ENCODE results near the gene SMAGP.

SMAGP gene

GRCh38 chr12:51269174-51270066 is 795 bp downstream of the SMAGP start:
- no CpG with 5 or more reads among the region's 59 CpGs for WGBS (ENCODE audit: extremely low coverage, insufficient coverage, insufficient read length)
- peaks cover 8% of the 10 kb centered on the region in 2 experiments for H3K4me1 ChIP-seq (ENCODE audit: control insufficient read depth in 1 of 2, insufficient read depth in 2 of 2, low read length in 2 of 2)

DNA sequence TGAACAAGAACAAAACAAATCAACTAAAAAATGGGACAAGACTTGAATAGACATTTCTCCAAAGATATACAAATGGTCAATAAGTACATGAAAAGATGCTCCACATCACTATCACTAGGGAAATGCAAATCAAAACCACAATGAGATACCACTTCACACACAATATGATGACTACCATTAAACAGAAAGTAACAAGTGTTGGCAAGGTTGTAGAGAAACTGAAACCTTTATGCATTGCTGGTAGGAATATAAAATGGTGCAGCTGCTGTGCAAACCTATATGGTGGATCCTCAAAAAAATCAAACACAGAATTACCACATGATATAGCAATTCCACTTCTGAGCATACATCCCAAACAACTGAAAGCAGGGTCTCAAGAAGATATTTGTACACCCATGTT is 5.2 kb downstream of the SMAGP start:
- no peak for DNase-seq
- Histone ChIP-seq H3K14ac (ENCODE audit: low read length) (no peak overlapping the region), H3K4me1 (ENCODE audit: control insufficient read depth in 1 of 2, insufficient read depth in 2 of 2, low read length in 2 of 2) (peaks cover 8% of the 10 kb centered on the region in 2 experiments), H2BK120ac (ENCODE audit: insufficient read depth, low read length, poor library complexity) (no peak overlapping the region), H3K9ac (ENCODE audit: low read length) (no peak overlapping the region), H3K4me2 (ENCODE audit: low read length) (no peak overlapping the region), H2AK5ac (ENCODE audit: low read length) (no peak overlapping the region), H4K91ac (ENCODE audit: low read depth, low read length) (no peak overlapping the region), H4K12ac (ENCODE audit: low read depth, low read length) (no peak overlapping the region), H2BK5ac (ENCODE audit: low read depth, low read length, poor library complexity) (no peak overlapping the region), H3K27ac (ENCODE audit: low read depth, low read length) (no peak overlapping the region), H4K8ac (ENCODE audit: low read depth, low read length) (no peak overlapping the region), H3K36me3 (ENCODE audit: control insufficient read depth in 1 of 2, insufficient read depth in 2 of 2, low read length in 2 of 2) (peaks cover 2 to 7% of the 10 kb centered on the region in 2 experiments), H3K4ac (ENCODE audit: low read depth, low read length) (no peak overlapping the region), H2BK12ac (ENCODE audit: low read length) (no peak overlapping the region), H3K18ac (ENCODE audit: low read length) (no peak overlapping the region), H3K79me1 (ENCODE audit: low read length) (peaks cover 15% of the 10 kb centered on the region), H2AFZ (ENCODE audit: insufficient read depth, low read length, poor library complexity) (no peak overlapping the region), H3K4me3 (ENCODE audit: low read depth, low read length) (no peak overlapping the region), H3K23ac (ENCODE audit: low read length) (no peak overlapping the region), H3K9me3 (ENCODE audit: insufficient read depth, low read depth, low read length) (no peaks in the 10 kb centered on the region), H3K27me3 (ENCODE audit: insufficient read depth, low read length) (no peaks in the 10 kb centered on the region), H3K79me2 (ENCODE audit: control insufficient read depth, insufficient read depth, low read length, poor library complexity) (peaks cover 14% of the 10 kb centered on the region)

More at GRCh38 chr12:51269174-51270066, 795 bp downstream of the SMAGP start:
- Histone ChIP-seq H2BK5ac (ENCODE audit: low read depth, low read length, poor library complexity) (peak overlapping the region; percentile 89), H3K9me3 (ENCODE audit: insufficient read depth, low read depth, low read length) (no peaks in the 10 kb centered on the region), H3K79me1 (ENCODE audit: low read length) (peaks cover 20% of the 10 kb centered on the region), H4K91ac (ENCODE audit: low read depth, low read length) (peak overlapping the region; percentile 87), H3K27ac (ENCODE audit: low read depth, low read length) (peak overlapping the region; percentile 85), H3K18ac (ENCODE audit: low read length) (peak overlapping the region; percentile 91), H3K4me2 (ENCODE audit: low read length) (peak overlapping the region; percentile 64), H2BK120ac (ENCODE audit: insufficient read depth, low read length, poor library complexity) (peak overlapping the region; percentile 76), H2AFZ (ENCODE audit: insufficient read depth, low read length, poor library complexity) (peak overlapping the region; percentile 69), H3K79me2 (ENCODE audit: control insufficient read depth, insufficient read depth, low read length, poor library complexity) (peaks cover 16% of the 10 kb centered on the region), H4K12ac (ENCODE audit: low read depth, low read length) (peak overlapping the region; percentile 73), H3K4me3 (ENCODE audit: low read depth, low read length) (peak overlapping the region; percentile 84), H3K36me3 (ENCODE audit: control insufficient read depth in 1 of 2, insufficient read depth in 2 of 2, low read length in 2 of 2) (no peaks in the 10 kb centered on the region), H3K9ac (ENCODE audit: low read length) (peak overlapping the region; percentile 4), H3K23ac (ENCODE audit: low read length) (no peak overlapping the region), H2AK5ac (ENCODE audit: low read length) (peak overlapping the region; percentile 68), H2BK12ac (ENCODE audit: low read length) (peak overlapping the region; percentile 69), H3K4ac (ENCODE audit: low read depth, low read length) (peak overlapping the region; percentile 92), H3K27me3 (ENCODE audit: insufficient read depth, low read length) (no peaks in the 10 kb centered on the region), H3K14ac (ENCODE audit: low read length) (peak overlapping the region; percentile 71), H4K8ac (ENCODE audit: low read depth, low read length) (peak overlapping the region; percentile 88)
- DNase-seq = peak; percentile 63 to 77

GRCh38 chr12:51264297-51264696 is 5.9 kb downstream of the SMAGP start:
- H3K36me3 ChIP-seq (ENCODE audit: control insufficient read depth in 1 of 2, insufficient read depth in 2 of 2, low read length in 2 of 2) = peaks cover 2 to 7% of the 10 kb centered on the region in 2 experiments
- H2BK120ac ChIP-seq (ENCODE audit: insufficient read depth, low read length, poor library complexity) = no peak overlapping the region
- peak overlapping the region; percentile 46 for H3K4ac ChIP-seq (ENCODE audit: low read depth, low read length)
- H4K91ac ChIP-seq (ENCODE audit: low read depth, low read length) = no peak overlapping the region
- H2AFZ ChIP-seq (ENCODE audit: insufficient read depth, low read length, poor library complexity) = no peak overlapping the region
- H4K8ac ChIP-seq (ENCODE audit: low read depth, low read length) = no peak overlapping the region
- peaks cover 9% of the 10 kb centered on the region for H3K79me1 ChIP-seq (ENCODE audit: low read length)
- no peaks in the 10 kb centered on the region for H3K27me3 ChIP-seq (ENCODE audit: insufficient read depth, low read length)
- peak; percentile 80 to 93 for DNase-seq
- no peak overlapping the region for H4K12ac ChIP-seq (ENCODE audit: low read depth, low read length)
- no peak overlapping the region for H3K9ac ChIP-seq (ENCODE audit: low read length)
- no peak overlapping the region for H3K4me3 ChIP-seq (ENCODE audit: low read depth, low read length)
- H3K4me1 ChIP-seq (ENCODE audit: control insufficient read depth in 1 of 2, insufficient read depth in 2 of 2, low read length in 2 of 2) = peaks cover 5 to 6% of the 10 kb centered on the region in 2 experiments
- H3K23ac ChIP-seq (ENCODE audit: low read length) = no peak overlapping the region
- no CpG with 5 or more reads among the region's 5 CpGs for WGBS (ENCODE audit: extremely low coverage, insufficient coverage, insufficient read length)
- H2AK5ac ChIP-seq (ENCODE audit: low read length) = no peak overlapping the region
- no peak overlapping the region for H2BK12ac ChIP-seq (ENCODE audit: low read length)
- peaks cover 7% of the 10 kb centered on the region for H3K79me2 ChIP-seq (ENCODE audit: control insufficient read depth, insufficient read depth, low read length, poor library complexity)
- H3K27ac ChIP-seq (ENCODE audit: low read depth, low read length) = no peak overlapping the region
- H3K18ac ChIP-seq (ENCODE audit: low read length) = no peak overlapping the region
- no peak overlapping the region for H3K4me2 ChIP-seq (ENCODE audit: low read length)
- H3K14ac ChIP-seq (ENCODE audit: low read length) = no peak overlapping the region
- H2BK5ac ChIP-seq (ENCODE audit: low read depth, low read length, poor library complexity) = no peak overlapping the region
- H3K9me3 ChIP-seq (ENCODE audit: insufficient read depth, low read depth, low read length) = no peaks in the 10 kb centered on the region

GRCh38 chr12:51263341-51263740 is 6.9 kb downstream of the SMAGP start:
- Histone ChIP-seq H3K79me1 (ENCODE audit: low read length) (peaks cover 1% of the 10 kb centered on the region), H4K12ac (ENCODE audit: low read depth, low read length) (no peak overlapping the region), H3K9me3 (ENCODE audit: insufficient read depth, low read depth, low read length) (no peaks in the 10 kb centered on the region), H3K79me2 (ENCODE audit: control insufficient read depth, insufficient read depth, low read length, poor library complexity) (peaks cover 1% of the 10 kb centered on the region), H3K23ac (ENCODE audit: low read length) (no peak overlapping the region), H3K14ac (ENCODE audit: low read length) (no peak overlapping the region), H2BK5ac (ENCODE audit: low read depth, low read length, poor library complexity) (no peak overlapping the region), H3K4me2 (ENCODE audit: low read length) (no peak overlapping the region), H4K8ac (ENCODE audit: low read depth, low read length) (no peak overlapping the region), H2BK120ac (ENCODE audit: insufficient read depth, low read length, poor library complexity) (no peak overlapping the region), H3K4me1 (ENCODE audit: control insufficient read depth in 1 of 2, insufficient read depth in 2 of 2, low read length in 2 of 2) (no peaks in the 10 kb centered on the region), H3K27ac (ENCODE audit: low read depth, low read length) (no peak overlapping the region), H3K18ac (ENCODE audit: low read length) (no peak overlapping the region), H3K4me3 (ENCODE audit: low read depth, low read length) (no peak overlapping the region), H4K91ac (ENCODE audit: low read depth, low read length) (no peak overlapping the region), H2AFZ (ENCODE audit: insufficient read depth, low read length, poor library complexity) (no peak overlapping the region), H2AK5ac (ENCODE audit: low read length) (no peak overlapping the region), H3K36me3 (ENCODE audit: control insufficient read depth in 1 of 2, insufficient read depth in 2 of 2, low read length in 2 of 2) (peaks cover 2 to 7% of the 10 kb centered on the region in 2 experiments), H3K27me3 (ENCODE audit: insufficient read depth, low read length) (no peaks in the 10 kb centered on the region), H3K4ac (ENCODE audit: low read depth, low read length) (no peak overlapping the region), H2BK12ac (ENCODE audit: low read length) (no peak overlapping the region), H3K9ac (ENCODE audit: low read length) (no peak overlapping the region)
- WGBS (ENCODE audit: extremely low coverage, insufficient coverage, insufficient read length) = no CpG with 5 or more reads among the region's 3 CpGs
- DNase-seq = no peak
